ENCODE data around the gene NTRK2.

NTRK2 gene

DNA sequence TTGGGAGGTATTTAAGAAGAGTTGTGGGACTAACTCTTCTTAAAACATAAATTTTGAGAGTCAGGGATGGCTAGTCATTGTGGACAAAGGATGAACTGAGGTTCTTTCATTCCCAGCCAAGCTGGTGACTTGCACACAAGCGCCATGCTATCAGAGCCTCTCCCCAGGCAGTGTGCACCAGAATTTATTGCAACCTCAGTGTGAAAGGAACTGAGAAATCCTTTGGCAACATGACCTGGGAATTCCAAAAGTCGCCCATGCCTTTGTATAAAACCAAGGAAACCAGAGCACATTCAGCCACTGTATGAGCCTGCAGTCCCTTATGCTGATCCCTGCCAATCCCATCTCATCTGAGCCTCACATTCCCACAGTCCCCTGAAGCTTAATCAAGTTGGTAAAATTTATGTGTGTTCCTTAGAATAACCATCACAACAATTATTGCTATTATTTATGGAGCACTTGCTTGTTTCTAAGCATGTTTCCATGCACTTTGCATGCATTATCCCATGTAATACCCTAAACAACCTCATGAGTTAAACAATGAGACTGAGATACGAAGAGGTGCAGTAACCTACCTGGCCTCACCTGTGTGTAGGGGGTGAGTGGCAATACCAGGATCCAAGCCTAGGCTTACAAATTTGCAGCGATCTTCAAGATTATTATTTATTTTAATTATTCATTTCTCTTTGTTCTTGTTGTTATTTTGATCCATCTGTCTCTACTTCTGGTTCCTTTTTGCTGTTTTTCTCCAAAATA, 116.4 kb downstream of the NTRK2 start:
- no peak for DNase-seq

GRCh38 chr9:84788803-84789462, 119.4 kb downstream of the NTRK2 start:
- no peak for DNase-seq

GRCh38 chr9:84789463-84789830, 119.9 kb downstream of the NTRK2 start:
- no peak for DNase-seq

GRCh38 chr9:84791643-84792042, 122.1 kb downstream of the NTRK2 start:
- no peak for DNase-seq

- DNase-seq: no peak
Observed at GRCh38 chr9:84793251-84793650, 123.7 kb downstream of the NTRK2 start.

DNA sequence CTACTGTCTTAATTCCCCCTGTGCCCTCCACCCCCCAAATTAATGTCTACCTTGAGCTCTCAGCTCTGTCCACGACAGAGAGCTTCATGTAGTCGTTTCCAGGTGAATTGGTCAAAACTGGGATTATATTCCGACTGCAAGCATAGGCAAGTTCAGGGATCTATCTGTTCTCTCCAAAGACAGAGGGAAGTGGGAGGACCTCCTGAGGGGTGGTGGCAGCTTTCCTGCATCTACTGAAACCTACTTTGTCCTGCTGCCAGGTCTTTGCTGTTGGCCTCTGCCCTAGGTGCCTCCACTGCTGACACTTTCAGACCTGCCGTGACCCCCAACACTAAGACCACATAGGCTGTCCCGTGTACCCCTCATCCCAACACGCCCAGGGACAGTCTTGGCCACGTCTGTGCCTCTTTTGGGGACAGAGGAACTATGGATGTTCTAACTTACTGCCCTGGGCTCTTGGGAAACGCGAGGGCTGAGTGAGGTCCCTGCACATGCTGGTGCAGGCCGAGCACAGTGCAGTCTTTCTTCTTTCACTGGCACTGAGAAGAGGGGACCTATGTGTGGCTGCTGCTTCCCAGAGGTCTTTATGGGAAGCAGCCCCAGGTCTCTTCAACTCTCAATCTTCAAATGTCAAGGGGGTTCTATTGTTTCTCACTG, 125.6 kb downstream of the NTRK2 start:
- no peak for DNase-seq

DNA sequence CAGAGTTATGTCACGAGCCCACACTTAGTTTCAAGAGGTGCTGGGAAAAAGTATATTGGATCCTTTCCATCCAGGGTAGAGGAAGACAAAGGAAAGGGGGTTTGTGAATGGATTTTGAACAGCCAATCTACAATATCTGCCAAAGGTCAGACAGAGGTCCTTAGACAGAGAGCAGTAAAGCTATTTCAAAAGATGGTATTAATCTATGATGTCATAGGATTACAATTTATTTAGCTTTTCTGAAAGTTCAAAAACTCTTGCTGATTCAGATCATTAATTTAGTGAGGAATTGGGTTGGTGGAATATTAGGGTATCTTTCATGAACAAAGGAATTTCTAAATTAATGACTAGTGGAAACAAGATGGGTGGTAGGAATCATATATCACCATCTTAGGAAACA, 126.9 kb downstream of the NTRK2 start:
- DNase-seq: no peak

DNA sequence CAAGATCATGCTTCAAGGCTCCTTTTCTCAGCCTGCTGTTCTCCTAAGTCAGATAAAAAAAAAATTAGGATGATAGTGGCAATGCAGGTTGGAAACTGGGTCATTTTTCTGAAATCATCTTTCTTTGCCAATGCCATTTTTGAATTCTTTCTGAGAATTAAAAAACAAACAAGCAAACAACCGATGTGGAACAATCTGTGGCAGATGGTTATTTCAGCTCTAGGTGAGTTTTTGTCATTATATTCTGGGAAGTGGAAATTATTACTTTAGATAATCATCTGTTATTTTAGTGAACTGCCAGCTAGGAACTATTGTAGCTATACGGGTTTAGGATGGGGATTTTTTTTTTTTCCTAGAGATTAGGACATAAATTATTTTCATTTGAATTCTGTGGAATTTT, 129.7 kb downstream of the NTRK2 start:
- no peak for DNase-seq

DNA sequence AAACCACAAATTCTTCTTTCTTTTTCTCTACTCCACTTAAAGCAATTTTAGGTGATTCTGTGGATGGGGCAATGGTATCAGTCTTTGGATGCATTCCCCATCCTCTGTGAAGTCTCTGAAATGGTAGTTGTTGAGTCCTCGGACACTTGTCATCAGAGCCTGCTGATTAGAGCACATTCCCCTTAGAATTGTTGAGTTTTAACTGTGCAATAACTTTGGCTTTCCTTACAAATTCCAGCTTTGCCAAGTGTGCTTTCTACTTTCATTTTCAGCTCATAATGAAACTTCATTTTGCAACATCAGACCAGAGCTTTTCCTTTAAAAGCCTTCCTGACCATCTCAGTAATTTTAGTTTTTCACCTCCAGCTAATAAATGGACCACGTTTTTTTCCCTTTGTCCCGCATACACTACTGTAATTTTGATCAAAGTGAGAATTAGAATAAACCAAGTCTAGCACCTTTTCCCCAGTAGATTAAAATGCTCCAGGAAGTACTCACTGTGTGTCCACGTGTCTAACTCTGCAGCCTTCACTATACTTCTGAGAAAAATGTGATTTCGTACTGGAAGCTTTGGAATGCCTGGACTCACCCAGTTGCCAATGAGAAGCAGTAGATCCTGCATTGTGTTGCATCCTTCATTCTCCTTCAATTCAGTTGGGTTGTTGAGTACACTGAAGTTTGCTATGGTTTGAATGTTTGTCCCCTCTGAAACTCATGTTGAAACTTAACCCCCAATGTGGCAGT, 135.6 kb downstream of the NTRK2 start:
- DNase-seq: no peak

GRCh38 chr9:84807431-84807830, 137.9 kb downstream of the NTRK2 start:
- DNase-seq: no peak

GRCh38 chr9:84807870-84808390, 138.4 kb downstream of the NTRK2 start:
- DNase-seq: no peak

GRCh38 chr9:84808416-84808815, 138.9 kb downstream of the NTRK2 start:
- no peak for DNase-seq

- peak; percentile 49 for DNase-seq
Observed at GRCh38 chr9:84811072-84811750, 141.7 kb downstream of the NTRK2 start.

GRCh38 chr9:84811751-84812074, 142.2 kb downstream of the NTRK2 start:
- no peak for DNase-seq

DNA sequence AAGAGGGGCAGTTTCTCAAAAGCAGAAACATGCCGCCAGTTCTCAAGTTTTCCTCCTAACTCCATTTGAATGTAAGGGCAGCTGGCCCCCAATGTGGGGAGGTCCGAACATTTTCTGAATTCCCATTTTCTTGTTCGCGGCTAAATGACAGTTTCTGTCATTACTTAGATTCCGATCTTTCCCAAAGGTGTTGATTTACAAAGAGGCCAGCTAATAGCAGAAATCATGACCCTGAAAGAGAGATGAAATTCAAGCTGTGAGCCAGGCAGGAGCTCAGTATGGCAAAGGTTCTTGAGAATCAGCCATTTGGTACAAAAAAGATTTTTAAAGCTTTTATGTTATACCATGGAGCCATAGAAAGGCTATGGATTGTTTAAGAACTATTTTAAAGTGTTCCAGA, 142.8 kb downstream of the NTRK2 start:
- DNase-seq: no peak

GRCh38 chr9:84812847-84813246, 143.3 kb downstream of the NTRK2 start:
- DNase-seq: no peak

DNA sequence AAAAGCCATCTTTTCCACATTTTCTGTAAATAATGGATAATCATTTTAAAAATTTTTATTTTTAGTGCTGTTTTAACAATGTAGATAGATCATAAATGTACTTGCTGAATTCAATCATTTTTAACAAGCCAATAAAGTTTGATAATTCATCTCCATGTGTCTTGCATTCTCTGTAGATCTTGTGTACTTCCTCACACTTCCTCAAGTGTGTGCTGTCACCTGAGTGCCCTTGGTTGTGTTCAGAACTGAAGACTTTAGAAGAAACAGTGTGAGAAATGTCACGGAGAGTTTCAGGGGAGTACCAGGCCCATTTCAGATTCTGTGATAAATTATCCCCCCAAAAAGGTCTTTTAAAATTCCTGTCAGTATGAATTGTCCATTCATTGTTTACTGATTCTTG, 146.0 kb downstream of the NTRK2 start:
- no peak for DNase-seq

GRCh38 chr9:84817038-84817437, 147.5 kb downstream of the NTRK2 start:
- no peak for DNase-seq

DNA sequence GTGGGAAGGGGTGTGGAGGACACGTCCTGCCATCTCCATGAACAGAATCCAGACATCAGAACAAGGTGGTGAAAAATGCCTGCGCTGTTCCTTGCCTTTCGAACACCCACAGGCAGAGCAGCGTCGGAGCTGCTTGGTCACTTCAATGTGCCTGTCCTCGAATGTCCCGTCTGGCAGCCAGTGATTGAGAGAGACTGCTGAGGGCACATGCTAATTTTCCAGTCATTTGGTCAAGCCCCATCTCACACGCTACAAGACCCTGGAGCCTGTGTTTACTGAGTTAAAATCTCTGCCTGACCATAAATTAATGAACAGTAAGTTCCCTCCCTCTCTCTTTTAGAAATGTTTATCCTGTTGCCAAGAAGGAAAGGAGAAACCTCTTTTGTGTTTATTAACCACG, 149.3 kb downstream of the NTRK2 start:
- no peak for DNase-seq

- peak; percentile 72 for DNase-seq
Observed at GRCh38 chr9:84819491-84819991, 150.0 kb downstream of the NTRK2 start.

DNA sequence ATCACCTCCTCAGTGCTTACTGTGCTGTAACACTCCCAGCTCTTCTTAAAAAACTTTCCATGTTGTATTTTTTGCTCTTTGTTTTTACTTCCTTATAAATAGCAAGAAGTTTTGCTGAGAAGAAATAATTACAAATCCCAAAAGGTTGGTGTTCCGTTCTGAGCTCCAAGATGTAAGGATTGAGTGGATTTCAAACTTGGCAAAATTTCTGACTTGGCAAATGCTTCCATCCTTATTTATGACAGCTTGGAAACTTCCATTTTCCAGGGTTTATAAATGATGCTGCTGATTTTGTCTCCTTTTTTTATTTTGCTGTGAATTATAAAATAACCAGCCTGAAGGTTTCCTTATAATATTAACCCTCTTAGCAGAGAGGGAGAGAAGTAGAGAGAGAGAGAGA, 151.9 kb downstream of the NTRK2 start:
- DNase-seq: no peak

DNA sequence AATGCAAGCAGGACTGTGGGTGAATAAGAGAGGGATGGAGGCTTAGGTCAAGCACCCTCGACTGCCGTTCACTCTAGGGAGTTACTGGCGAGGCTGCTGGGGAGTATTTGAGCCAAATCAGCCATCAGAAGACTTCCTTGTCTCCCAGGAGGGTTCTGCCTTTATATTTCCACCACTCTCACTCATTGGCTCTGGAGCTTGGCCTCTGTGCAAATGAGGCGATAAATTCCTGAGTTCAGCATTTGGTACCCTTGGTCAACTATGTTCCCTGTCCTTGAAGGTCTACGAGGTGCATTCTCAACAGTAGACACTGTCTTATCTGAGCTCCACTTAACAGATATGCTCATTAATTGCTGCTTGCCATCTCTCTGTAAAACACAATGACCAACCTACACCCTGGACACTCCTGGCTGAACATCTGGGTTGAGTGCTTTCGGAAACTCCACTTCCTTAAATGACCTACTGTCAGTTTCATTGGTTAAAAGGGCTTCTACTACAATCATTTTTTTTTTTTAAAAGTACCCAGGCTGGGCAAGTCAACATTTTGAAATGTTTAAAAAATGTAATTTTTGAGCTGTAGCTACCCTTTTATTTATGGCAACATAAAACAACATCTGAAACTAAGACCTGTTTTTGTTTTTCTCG, 153.2 kb downstream of the NTRK2 start:
- no peak for DNase-seq
